NCI-H2081 treated with DMSO at 0.1 percent for 48 hours (cell line): ENCODE data around the gene VOPP1.

Experiments used
- DNase-seq: peaks from one replicate; lab custom pipeline; 2025; lab: John Stamatoyannopoulos, UW

Gene VOPP1

DNA sequence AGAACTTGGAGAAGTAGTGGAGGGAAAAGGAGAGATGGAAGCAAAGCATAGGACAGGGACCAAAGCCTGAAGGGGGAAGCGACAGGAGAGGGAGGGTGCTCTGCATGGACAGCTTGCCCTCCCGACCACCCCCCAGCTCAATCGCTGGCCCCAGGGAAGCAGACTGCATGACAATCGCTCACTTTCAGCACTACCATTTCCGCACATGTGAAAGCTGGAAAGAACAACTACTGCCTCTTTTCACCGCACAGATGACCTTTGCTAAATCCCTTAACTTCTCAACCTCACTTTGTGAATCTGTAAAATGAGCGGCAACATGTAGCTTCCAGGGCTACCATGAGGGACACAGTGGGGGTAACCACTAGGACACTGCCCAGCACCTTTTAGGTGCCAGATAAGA is 17.1 kb downstream of the VOPP1 start:
- no peak for DNase-seq

DNA sequence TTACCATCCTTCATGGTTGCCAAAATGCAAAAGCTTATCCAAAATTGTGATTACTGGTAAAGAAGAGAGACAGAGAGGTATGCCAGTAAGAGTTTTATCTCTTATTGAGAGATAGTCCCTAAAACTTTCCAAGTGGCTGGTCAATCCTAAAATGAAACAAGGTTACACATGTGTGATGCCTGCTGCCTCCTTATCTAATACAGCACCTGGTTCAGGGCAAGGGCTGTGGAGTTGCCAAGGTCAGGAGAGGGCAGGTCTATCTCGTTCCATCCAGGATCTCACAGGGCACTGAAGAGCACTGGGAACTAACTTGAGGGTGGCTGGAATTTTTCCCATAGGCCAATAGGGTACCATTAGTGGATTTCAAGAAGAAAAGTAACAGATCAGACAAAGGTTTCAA is 18.3 kb downstream of the VOPP1 start:
- no peak for DNase-seq

DNA sequence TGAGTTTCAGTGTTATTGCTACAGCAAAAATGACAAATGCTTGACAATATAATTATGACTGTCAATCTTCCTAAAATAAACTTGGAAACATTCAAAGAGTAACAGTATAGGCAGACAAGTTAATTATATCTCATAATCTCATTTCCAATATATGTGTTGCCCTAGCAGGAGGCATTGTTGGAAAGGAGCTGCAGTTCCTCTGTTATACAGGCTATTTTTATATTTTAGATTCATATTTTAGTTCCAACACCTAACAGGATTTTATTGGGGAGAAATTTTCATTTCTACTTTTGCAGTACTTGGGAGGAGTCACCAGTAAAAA is 19.3 kb downstream of the VOPP1 start:
- no peak for DNase-seq

DNA sequence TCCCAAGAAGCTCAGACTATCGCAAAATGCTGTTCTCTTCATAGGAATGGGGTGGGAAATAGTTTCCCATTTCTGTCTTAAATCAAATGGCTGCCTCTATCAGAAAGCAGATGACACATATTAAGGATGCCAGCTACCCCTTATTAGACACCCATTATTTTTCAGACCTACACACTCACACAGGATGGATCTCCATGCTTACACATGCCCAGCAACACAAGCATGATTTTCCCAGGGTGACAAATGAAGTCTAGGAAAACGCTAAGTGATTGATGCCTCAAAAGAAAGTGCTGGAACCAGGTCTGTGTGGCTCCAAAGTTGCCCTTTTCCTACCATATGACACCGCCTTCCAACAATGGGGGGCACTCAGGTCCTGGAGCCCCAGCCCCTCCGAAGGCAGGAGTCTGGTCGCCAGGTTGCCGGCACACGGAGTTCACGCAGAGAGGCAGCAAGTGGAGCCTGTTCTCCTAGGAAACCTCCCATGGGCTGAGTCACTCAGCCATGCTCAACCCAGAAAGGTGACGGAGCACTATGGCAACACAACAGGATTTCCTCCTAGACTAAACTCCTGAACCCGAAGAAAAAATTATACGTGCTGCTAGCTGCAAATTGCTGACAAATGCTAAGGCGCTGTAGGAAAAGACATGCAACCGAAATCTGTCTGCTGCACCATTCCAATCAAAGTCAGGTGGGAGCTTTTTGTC is 19.8 kb downstream of the VOPP1 start:
- peak; percentile 35 for DNase-seq

DNA sequence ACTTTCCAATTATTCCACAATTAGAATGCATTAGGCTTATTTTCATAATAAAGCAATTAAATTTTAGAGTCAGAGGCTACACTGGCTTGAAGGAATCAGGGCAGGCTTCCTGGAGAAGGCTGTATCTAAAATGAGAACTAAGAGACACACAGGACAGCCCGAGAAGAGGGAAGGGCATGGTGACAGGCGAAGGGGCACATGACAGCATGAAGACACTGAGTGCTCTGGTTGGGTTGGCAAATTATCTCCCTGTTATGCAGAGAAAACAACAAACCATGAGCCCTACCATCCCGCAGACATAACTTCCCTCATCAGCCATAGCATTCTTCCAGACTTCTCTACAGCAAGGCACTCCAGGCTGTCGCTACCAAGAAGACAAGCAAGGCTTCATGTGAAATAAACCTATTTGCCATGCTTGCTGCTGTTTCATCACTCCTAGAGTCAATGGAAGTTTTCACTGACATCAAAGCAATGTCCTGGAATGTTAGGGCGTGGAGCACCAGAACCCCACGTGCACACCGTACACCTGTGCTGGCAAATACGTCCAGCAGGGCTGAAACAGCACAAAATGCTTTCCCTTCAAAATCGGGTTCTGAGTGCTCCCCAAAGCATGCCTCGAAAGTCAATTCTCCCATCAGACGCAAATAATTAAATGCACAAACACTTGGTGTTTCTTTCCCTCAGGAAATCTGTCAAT is 21.3 kb downstream of the VOPP1 start:
- DNase-seq = no peak

DNA sequence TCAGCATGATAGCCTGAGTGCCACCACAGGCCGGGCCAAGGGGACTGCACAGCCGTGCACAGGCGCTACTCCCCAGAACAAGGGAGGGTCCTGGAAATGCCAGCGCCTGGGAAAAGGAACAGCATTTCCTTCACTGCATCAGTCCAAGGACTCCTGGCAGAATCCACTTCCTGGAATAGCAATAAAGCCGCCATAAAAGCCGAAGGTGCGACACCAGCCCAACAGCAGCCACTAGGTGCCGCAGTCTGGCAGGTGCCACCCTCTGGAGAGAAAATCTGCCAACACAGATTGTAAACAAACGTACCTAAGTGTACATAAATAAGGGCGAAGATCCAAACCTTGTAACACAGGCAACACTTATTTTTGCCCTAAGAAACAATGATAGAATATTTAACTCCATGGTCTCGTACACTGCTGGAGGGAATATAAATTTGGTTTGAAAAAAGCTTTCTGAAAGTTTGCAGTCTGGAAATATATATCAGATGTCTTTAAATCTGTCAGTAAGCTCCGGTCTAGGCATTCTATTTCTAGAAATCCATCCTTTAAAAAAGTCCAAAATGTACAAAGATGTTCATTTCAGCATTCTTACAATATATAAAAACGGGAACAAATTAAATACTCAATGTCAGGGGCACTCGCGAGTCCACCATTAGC is 22.2 kb downstream of the VOPP1 start:
- DNase-seq = peak; percentile 28

DNA sequence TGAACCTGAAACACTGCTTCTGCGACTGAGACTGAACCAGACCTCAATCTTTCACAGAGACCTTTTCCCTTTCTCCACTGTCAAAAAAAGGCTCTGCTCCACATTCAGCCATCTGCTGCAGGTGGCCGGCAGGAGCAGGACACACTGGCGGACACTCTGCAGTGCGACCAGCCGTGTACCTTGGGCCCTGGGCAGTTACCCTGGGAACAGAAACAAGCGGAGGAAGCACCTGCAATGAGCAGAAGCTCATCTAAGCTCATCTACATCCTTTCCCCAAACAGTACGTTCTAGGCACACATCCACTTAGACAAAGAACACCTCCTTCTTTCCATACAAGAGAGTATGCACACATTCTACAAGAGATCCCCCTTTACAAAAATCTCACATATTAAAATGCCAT is 22.8 kb downstream of the VOPP1 start:
- no peak for DNase-seq

DNA sequence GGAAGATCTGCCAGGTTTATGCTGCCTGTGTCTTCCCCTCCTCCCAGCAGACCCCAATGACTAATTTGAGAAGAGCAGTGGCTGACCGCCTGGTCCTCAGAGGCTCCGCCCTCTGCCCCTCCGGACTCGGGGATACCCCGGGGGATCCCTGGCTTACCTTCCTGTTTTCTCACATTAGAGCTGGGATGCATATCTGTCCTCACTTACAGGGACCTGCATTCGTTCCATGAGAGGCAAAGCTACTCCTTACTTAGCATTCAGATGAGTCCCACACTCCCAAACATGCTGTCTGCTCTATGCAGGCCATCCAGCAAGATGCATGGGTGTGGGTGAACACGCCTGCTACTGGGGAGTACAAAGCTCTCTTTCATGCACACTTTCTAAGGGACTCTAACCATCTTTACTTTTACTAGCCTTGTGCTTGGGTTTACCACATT is 24.0 kb downstream of the VOPP1 start:
- no peak for DNase-seq

DNA sequence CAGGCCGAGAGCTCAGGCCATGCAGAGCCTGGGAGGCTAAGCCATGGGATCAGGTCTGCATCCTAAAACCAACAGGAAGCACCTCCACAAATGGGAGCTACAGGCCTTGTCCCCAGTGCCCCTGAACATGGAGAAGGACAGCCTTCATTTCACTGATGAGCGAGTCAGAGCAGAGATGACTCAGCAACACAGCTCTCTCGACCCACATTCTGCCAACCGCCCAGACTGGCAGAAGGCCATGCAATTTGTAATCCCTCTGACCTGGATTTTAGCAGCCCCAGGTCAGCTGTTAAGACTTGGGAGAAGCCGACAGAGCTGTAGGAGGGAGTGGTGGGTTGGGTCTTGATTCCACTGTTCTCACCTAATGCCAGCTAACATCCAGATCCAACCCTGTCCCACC is 25.5 kb downstream of the VOPP1 start:
- DNase-seq = no peak

DNA sequence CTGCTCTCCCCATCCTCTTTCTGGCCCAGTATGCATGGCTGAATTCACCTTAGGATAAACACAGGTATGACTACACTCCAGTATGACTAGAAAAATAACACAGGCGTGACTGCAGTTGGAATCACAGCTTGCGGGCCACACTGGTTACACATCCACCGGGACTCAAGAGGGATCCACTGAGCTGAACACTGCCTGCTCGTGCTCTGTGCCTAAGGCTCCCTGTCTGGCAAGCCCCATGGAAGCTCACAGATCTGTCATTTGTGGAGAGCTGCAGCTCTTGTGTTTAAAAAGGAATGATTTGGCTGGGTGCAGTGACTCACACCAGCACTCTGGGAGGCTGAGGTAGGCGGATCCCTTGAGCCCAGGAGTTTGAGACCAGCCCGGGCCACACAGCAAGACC is 26.8 kb downstream of the VOPP1 start:
- DNase-seq = no peak

DNA sequence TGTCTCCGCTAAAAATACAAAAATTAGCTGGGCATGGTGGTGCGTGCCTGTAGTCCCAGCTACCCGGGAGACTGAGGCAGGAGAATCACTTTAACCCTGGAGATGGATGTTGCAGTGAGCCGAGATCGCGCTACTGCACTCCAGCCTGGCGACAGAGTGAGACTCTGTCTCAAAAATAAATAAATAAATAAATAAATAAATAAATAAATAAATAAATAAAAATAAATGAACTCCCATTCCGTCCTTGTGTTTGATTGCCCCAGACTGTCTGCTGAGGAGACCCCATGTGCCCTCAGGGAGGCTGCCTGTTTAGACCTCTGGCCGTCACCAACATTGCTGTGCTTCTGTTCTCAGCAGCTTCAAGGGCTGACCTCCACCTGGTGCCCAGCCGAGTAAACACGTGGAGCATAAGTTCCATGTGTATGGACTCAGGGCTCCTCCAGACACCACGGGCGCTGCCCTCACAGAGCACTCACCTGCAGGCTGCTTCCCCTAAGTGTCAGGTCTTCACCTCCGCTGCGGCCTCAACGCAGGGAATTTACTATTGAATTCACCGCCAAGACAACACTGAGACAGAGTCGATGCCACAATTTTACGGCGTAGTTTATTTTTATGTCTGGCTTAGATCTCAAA is 32.0 kb downstream of the VOPP1 start:
- no peak for DNase-seq

DNA sequence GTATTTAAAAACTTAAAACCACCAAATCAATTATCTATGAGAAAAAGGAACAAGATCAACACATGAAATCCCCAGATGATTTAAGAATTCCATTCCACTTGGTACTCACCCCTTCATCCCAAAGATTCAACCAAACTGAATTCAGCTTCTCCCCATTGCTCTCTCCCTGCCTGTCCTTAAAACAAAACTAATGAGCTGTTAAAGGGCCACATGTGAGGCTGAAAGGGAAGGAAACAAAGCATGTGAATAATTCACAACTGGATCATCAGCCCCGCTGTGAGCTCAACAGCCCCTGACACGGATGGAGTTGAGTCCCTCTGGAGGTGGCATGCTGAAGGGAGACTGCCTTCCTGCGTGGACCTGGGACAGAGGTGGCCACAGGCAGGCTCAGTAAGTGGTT is 32.9 kb downstream of the VOPP1 start:
- DNase-seq = no peak

DNA sequence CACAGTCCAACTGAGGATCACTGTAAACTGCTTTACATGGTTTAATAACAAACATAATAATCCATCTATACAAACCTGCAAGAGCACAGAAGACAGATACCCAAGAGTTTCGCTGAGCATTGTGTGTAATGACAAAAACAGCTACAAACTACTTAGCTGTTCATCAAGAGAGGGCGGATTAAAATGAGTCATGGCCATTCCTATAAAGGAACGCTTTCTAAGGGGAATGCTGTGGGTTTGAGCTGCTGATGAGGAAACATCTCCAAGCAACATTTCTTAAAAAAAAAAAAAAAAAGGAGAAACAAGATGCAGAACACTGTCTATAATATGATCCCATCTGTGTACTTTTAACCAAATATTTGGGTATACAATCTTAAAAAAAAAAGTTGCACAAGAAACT is 33.8 kb downstream of the VOPP1 start:
- no peak for DNase-seq

DNA sequence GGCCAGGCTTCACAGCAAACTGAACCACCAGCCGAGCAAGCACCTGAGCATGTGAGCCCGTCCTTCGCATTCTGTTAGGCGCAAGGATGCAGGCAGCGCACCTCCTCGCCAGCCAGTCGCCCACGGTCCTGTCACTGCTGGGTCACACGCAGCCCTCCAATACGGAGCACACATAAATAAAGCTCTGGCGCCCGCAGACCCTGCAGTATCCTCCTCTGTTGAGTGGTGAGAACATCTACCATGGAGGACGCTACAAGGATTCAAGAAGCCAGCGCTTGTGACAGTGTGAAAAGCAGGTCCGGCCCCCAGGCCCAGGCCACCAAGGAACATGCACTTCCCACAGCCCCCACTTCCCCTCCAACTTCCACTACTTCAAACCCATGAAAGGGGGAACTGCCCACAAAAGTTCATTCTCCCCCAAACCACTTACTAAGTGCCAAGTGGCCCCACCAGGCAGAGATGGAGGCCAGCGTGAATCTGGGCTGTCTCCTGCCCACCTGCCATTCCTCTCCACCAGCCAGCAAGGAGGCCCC is 34.8 kb downstream of the VOPP1 start:
- no peak for DNase-seq

DNA sequence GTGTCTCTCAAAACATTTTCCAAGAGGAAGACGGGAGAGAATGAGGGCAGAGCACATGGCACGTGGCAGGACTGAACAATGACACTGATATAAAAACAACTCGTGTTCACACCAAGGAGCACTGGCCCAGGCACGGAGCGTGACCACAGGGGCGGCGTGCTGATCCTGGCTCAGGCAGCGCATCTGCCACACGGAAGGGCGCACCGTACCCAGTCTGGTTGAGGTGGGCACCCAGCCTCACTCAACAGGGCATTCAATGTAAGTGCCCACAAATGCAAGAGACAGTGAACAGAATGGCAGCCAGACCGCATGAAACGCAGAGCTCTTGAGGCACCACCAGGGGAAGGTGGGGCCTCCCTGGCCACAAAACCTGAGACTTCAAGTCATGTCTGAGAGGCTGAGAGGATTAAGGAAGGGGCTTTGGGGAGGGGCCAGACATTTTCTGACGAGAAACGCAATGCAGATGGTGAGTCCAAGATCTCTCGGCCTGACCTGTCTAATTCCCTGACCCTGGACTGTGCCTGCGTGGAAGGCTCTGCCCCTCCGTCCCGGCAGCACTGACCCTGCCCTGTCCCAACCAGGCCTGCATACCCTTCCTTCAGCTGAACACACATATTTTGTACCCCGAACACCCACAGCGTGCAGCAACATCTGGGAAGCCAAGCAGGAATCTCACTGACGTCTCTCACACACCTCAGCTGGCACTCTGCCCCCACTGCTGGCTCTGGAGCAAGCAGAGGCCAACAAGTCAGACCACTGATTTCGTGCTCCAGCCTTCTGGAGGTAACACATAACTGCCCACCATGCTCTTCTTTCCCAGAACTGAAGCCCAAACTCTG is 35.5 kb downstream of the VOPP1 start:
- DNase-seq = no peak

DNA sequence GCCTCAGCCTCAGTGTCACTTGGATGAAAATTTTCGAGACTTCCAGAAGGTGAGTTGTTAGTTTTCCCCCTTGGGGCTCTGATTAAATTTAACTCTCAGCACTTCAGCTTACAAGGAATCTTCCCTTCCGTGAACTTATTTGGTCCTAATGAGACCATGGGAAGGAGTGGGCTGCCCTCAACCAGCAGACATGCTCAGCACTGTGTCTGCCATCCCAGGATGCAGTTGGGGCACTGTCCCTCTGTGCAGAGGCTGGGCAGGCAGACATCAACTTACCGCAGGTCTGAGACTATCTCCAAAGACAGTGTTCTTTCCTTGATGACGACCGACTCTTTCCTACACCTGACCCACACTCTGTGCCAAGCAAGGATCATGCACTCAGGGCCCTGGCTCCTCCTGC is 36.7 kb downstream of the VOPP1 start:
- no peak for DNase-seq

DNA sequence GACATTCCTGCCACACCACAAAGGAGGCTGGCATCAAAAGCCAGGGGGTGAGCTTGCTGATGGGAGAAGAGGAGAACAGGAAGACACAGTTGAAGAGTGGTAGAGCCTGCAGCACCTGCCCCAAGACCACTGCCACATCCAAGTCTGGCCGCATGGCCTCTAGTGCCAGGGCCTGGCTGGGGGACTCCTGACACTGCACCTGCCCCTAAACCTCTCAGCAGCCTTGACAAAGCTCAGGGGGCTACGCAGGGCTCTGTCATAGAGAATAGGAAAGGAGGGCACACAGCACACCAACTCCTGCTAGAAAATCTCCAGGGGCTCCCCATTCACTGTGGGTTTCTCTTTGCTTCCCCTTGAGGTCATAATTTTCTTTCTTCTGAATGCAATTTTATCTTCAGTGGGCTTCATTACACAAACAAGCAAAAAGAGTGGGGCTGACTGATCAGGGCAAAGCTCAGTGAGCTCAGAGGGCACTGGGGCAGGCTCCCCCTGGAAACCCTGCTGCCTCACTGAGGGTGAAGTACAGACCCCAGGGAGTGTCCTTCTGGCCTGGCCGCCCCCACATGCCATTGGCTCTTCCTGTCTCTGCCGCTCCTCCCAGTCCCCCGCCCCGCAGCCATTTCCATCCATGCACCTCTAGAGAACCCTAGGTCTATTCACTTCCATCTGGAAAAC is 37.2 kb downstream of the VOPP1 start:
- DNase-seq = no peak

DNA sequence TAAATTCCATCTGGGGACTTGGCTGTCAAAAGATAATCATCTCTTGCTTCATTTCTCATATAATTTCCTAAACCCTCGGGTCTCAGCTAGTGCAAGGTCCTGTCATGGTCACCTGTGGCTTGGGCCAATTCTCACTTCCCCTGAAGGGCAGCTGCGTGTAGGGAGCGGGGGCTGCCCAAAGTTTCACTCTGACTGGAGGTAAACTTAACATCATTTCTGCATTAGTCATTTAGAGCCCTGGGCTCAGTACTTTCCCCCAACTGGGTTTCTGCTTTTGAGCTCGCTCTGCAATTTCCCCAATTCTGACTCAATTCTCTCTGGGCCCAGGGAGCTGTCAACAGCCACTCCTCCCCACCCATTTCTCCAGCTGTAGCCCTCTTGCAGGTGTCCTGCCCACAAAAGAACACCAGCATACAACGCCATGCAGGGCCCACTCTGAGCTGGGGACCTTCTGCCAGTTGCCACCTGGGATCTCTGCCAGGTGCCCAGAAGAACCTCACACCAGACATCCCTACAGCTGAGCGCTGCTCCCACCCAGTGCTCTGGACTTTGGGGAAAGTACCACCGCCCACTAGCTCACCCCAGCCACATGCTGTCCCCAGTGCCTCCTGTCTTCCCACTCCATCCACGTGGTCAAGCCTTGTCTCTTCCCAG is 37.9 kb downstream of the VOPP1 start:
- no peak for DNase-seq

DNA sequence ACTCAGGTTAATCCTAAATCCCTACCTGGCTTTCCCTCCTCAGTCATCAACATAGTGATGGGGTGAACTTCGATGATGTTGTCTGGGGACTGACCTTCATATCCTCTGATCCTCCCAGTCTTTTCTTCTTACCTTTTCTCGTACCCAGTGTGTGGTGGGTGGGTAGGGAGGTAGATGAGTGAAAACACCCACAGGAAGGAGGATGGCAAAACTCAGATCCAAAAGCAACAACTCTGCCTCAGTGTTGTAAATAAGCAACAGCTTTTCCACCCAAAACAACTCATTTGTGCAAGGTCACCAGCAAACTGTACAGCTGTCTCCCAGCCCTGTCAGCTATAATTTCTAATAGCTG is 38.6 kb downstream of the VOPP1 start:
- no peak for DNase-seq

DNA sequence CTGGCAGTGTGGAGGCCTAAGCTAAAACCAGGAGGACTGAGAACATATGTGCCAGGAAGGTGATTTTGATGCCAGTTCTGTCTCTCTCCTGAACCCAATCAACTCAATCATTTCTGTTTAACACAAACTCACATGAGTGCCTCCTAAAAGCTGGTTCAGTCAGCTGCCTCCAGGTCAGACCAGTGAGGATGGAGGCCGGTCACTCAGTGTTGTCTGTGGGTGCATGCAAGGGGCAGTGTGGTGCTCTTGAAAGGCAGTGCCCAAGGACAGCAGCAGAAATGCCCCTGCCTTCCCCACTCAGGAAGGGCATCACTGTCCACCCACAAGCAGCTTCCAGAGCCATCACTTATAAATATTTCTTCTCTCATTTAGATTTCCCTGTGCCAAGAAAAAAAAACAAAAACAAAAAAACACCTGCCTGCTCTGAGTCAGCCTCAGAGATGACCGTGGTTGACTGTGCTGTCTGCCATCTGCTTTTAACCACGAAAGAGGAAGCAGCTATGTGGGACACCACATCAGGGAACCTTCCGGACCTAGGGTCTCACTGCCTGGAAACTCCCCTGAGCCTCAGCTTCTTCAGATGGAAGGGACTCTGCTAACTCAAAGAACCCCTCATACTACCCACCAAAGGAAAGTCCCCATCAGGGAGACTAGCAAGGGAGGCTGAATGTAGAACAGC is 39.1 kb downstream of the VOPP1 start:
- no peak for DNase-seq
